GM12891 (cell line): ENCODE results near the gene RAI1.
A peak's percentile ranks its signal among the peaks of the same experiment; 100 is the strongest.

Experiments used
- DNase-seq: peaks from one replicate; pipeline ENCODE4 v3.0.0; 2011; ENCODE audit warnings: low spot score; ENCODE audit not compliant: insufficient read length
- FAIRE-seq: peaks from 2 replicates; lab custom pipeline; 2011; peaks lifted over from hg19 to GRCh38; lab: Jason Lieb, UNC
- PAX5 ChIP-seq: IDR thresholded peaks from 2 replicates; pipeline ENCODE4 v1.6.1; 2011; ENCODE audit warnings: low read length, moderate library complexity, mild to moderate bottlenecking; ENCODE audit not compliant: insufficient read depth, severe bottlenecking
- POLR2A ChIP-seq: IDR thresholded peaks from 2 replicates; pipeline ENCODE4 v1.6.1; 2011; ENCODE audit warnings: low read depth, low read length, control low read depth
- POLR2AphosphoS5 ChIP-seq: IDR thresholded peaks from 2 replicates; pipeline ENCODE4 v1.6.1; 2011; ENCODE audit warnings: low read depth, low read length, control low read depth
- POU2F2 ChIP-seq: IDR thresholded peaks from 2 replicates; pipeline ENCODE4 v1.6.1; 2011; ENCODE audit warnings: low read depth, mild to moderate bottlenecking, control low read depth, low read length, moderate library complexity
- SPI1 ChIP-seq: IDR thresholded peaks from 2 replicates; pipeline ENCODE4 v1.6.1; 2011; ENCODE audit warnings: low read depth, low read length, control low read depth
- TAF1 ChIP-seq: IDR thresholded peaks from 2 replicates; pipeline ENCODE4 v1.6.1; 2011; ENCODE audit warnings: low read depth, low read length, control low read depth

Gene RAI1

GRCh38 chr17:17718251-17718650 lies 37.0 kb downstream of the RAI1 start:
- DNase-seq (no peak), FAIRE-seq (no peak)
- TF ChIP-seq SPI1 (peak; percentile 35; the same call in 1 of the 2 replicates), POU2F2 (no peak)

GRCh38 chr17:17719199-17719940 lies 38.1 kb downstream of the RAI1 start:
- TF ChIP-seq TAF1 (no peak), POLR2AphosphoS5 (no peak), POLR2A (no peak), SPI1 (no peak), PAX5 (no peak), POU2F2 (no peak)
- DNase-seq (no peak), FAIRE-seq (no peak)

- FAIRE-seq = no peak
- TF ChIP-seq SPI1 (no peak), POLR2A (no peak), PAX5 (no peak), POU2F2 (no peak), TAF1 (no peak), POLR2AphosphoS5 (no peak)
- no peak for DNase-seq
Measured at GRCh38 chr17:17719966-17720543, 38.8 kb downstream of the RAI1 start.

- no peak for DNase-seq
- FAIRE-seq = no peak
- TF ChIP-seq POU2F2 = no peak
- no peak for TF ChIP-seq TAF1
- no peak for TF ChIP-seq POLR2AphosphoS5
- no peak for TF ChIP-seq PAX5
- TF ChIP-seq POLR2A = no peak
- no peak for TF ChIP-seq SPI1
Measured at GRCh38 chr17:17721140-17721668, 39.9 kb downstream of the RAI1 start.

GRCh38 chr17:17722081-17722905 lies 41.0 kb downstream of the RAI1 start:
- TF ChIP-seq TAF1 (no peak), PAX5 (no peak), SPI1 (no peak), POLR2A (no peak), POLR2AphosphoS5 (no peak), POU2F2 (no peak)
- FAIRE-seq (no peak), DNase-seq (no peak)

- DNase-seq = no peak
- TF ChIP-seq POU2F2 (no peak), PAX5 (no peak), SPI1 (no peak), TAF1 (no peak), POLR2A (no peak), POLR2AphosphoS5 (no peak)
- FAIRE-seq = no peak
Measured at GRCh38 chr17:17722906-17723353, 41.7 kb downstream of the RAI1 start.

GRCh38 chr17:17723354-17724261 lies 42.4 kb downstream of the RAI1 start:
- TF ChIP-seq SPI1 (no peak), POLR2A (no peak), TAF1 (no peak), PAX5 (no peak), POU2F2 (no peak), POLR2AphosphoS5 (no peak)
- FAIRE-seq (peak; percentile 67), DNase-seq (peak; percentile 73)

GRCh38 chr17:17724307-17725010 lies 43.2 kb downstream of the RAI1 start:
- DNase-seq = peak; percentile 80
- TF ChIP-seq TAF1 (no peak), SPI1 (peak; percentile 9; the same call in 1 of the 2 replicates), POU2F2 (peak; percentile 34; the same call in 1 of the 2 replicates), PAX5 (no peak), POLR2AphosphoS5 (no peak), POLR2A (no peak)
- FAIRE-seq = peak; percentile 92

GRCh38 chr17:17725011-17725751 lies 43.9 kb downstream of the RAI1 start:
- peak; percentile 67 for FAIRE-seq
- no peak for DNase-seq
- TF ChIP-seq TAF1 = no peak
- TF ChIP-seq PAX5 = no peak
- no peak for TF ChIP-seq SPI1
- no peak for TF ChIP-seq POLR2A
- no peak for TF ChIP-seq POU2F2
- no peak for TF ChIP-seq POLR2AphosphoS5
